ENCODE results near the gene SLC34A3.

The SLC34A3 gene

GRCh38 chr9:137226338-137227053, 4.2 kb upstream of the SLC34A3 start:
- TF ChIP-seq CTCF (IDR thresholded peaks at IDR 0.05; ENCODE audit: insufficient read depth, low read depth, low read length, missing control alignments) = no peak
- peak; percentile 86 for DNase-seq (ENCODE audit: low read depth)
- H3K4me3 ChIP-seq (ENCODE audit: low read length) = peak overlapping the region; percentile 46

GRCh38 chr9:137227054-137227852, 3.4 kb upstream of the SLC34A3 start, which contains the start of gene RNF224:
TSS of gene RNF224 (plus strand) at chr9:137227502. CDS start at chr9:137228336, 834 bp downstream.
- peak; percentile 83 for DNase-seq (ENCODE audit: low read depth)
- peak within 1 kb of the TSS; percentile 46 for H3K4me3 ChIP-seq (ENCODE audit: low read length)
- TF ChIP-seq CTCF (IDR thresholded peaks at IDR 0.05; ENCODE audit: insufficient read depth, low read depth, low read length, missing control alignments) = peak; percentile 90

GRCh38 chr9:137227853-137228505, 2.7 kb upstream of the SLC34A3 start:
- TF ChIP-seq CTCF (IDR thresholded peaks at IDR 0.05; ENCODE audit: insufficient read depth, low read depth, low read length, missing control alignments) = no peak
- no peak overlapping the region for H3K4me3 ChIP-seq (ENCODE audit: low read length)
- DNase-seq (ENCODE audit: low read depth) = no peak

GRCh38 chr9:137228506-137228967, 2.2 kb upstream of the SLC34A3 start:
- no peak overlapping the region for H3K4me3 ChIP-seq (ENCODE audit: low read length)
- no peak for TF ChIP-seq CTCF (IDR thresholded peaks at IDR 0.05; ENCODE audit: insufficient read depth, low read depth, low read length, missing control alignments)
- DNase-seq (ENCODE audit: low read depth) = no peak

GRCh38 chr9:137228968-137229896, 1.5 kb upstream of the SLC34A3 start:
- no peak for DNase-seq (ENCODE audit: low read depth)
- H3K4me3 ChIP-seq (ENCODE audit: low read length) = no peak overlapping the region
- TF ChIP-seq CTCF (IDR thresholded peaks at IDR 0.05; ENCODE audit: insufficient read depth, low read depth, low read length, missing control alignments) = no peak
